Esophagus squamous epithelium (tissue), 5 donors: ENCODE measurements around the gene VGLL1. TPM values are rescaled to one million over a fixed set of nuclear protein-coding genes. Genes with fewer than 3 reads are reported as not detected.

Experiments used
- DNase-seq: peaks from one replicate; lab custom pipeline; 2025; lab: John Stamatoyannopoulos, UW
- H3K27ac ChIP-seq, 4 donors: fragments of 200-600 bp; sonication (generic); one replicate each; pipeline ENCODE4 v1.5.1; 2016 to 2019; ENCODE audit warnings: mild to moderate bottlenecking in 1 of 4
- H3K27me3 ChIP-seq, 4 donors: fragments of 200-600 bp; sonication (generic); 1 replicate in 3 of 4; 2 replicates in 1 of 4; pipeline versions ENCODE4 v1.5.1 to v1.6.0; 2017 to 2021; ENCODE audit warnings: antibody characterized with exemption in 1 of 4
- H3K36me3 ChIP-seq, 3 donors: fragments of 200-600 bp; sonication (generic); one replicate each; pipeline ENCODE4 v1.5.1; 2016 to 2019
- H3K4me1 ChIP-seq, 3 donors: fragments of 200-600 bp; sonication (generic); one replicate each; pipeline ENCODE4 v1.5.1; 2017 to 2019
- H3K4me3 ChIP-seq, 4 donors: fragments of 200-600 bp; sonication (generic); 1 replicate in 3 of 4; 2 replicates in 1 of 4; pipeline ENCODE4 v1.5.1; 2016 to 2019; ENCODE audit warnings: mild to moderate bottlenecking in 2 of 4, moderate library complexity in 1 of 4
- H3K9me3 ChIP-seq, 3 donors: fragments of 200-600 bp; sonication (generic); one replicate each; pipeline ENCODE4 v1.5.1; 2016 to 2019
- CTCF ChIP-seq, 6 experiments: fragments of 450-650 bp in 4 of 6; fragments of 200-600 bp in 2 of 6; sonication (generic) in 2 of 6; IDR thresholded peaks; one replicate each; pipeline ENCODE4 v1.5.1; 2016 to 2019; ENCODE audit warnings: antibody characterized with exemption in 6 of 6, mild to moderate bottlenecking in 4 of 6, moderate library complexity in 4 of 6
- POLR2A ChIP-seq, 4 donors: fragments of 450-650 bp; IDR thresholded peaks; one replicate each; pipeline ENCODE4 v1.6.1; 2017; ENCODE audit warnings: antibody characterized with exemption in 4 of 4, mild to moderate bottlenecking in 4 of 4, moderate library complexity in 3 of 4
- WGBS, 2 donors: methylation state at CpG; one replicate each; pipeline ENCODE4 v1.1.5; 2018; 5-methylcytosine and 5-hydroxymethylcytosine counted together
- intact Hi-C: fragments of 100-400 bp; cut with DNase I; formaldehyde crosslinking; loops from one replicate; pipeline ENCODE4 v1.15.0; 2022
- small RNA-seq, 4 donors: library from RNA; depleted of rRNA; stranded (forward); fragments of <200 nt; gene quantifications; one replicate each; pipeline ENCODE3, GENCODE V24; 2016
- total RNA-seq, 4 donors: library from RNA; depleted of rRNA; stranded (reverse); fragments of >200 nt; gene quantifications; one replicate each; pipeline ENCODE4 v1.1.0, GENCODE V29; 2016
- donor health status: DM: yes; HTN: yes; CAD: no.

Gene VGLL1
- total RNA-seq, 4 donors from 2014 or later, result 0.48 to 1.2 (median 0.76) TPM; not detected in 1

- H3K4me3 ChIP-seq, result no peak overlapping the region
- no peaks in the 10 kb centered on the region for H3K36me3 ChIP-seq
- intact Hi-C loops, result no loop called here
- TF ChIP-seq POLR2A (IDR thresholded peaks at IDR 0.05), result no peak
- TF ChIP-seq CTCF (IDR thresholded peaks at IDR 0.05), result no peak
- H3K4me1 ChIP-seq, result no peaks in the 10 kb centered on the region
- H3K27ac ChIP-seq, result no peak overlapping the region
- H3K9me3 ChIP-seq, result no peaks in the 10 kb centered on the region
- DNase-seq, result no peak
- peaks cover 0 to 3% (median 0%) of the 10 kb centered on the region in 4 donors for H3K27me3 ChIP-seq
- 79 to 90% methylated on average over 1 to 2 of the region's 2 CpGs for WGBS, 2 donors
Measured at GRCh38 chrX:136597356-136597755, 65.3 kb downstream of the VGLL1 start.

DNA sequence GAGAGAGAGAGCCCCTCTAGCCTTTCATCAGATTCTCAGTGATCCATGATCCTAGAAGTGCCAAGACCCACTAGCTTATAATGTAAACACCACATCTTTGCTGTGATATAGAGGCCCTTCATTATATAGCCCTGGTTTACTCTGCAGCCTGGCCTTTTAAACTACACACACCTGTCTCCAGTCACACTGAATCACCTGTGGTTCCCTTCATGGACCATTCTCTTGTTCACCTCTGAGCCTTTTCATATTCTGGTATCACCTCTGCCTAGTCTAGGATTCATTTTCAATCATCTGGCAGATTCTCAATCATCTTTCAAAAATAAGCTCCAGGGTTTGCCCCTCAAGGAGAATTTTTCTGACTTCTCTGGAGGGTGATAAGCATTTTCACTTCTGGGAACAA, 65.9 kb downstream of the VGLL1 start:
- Histone ChIP-seq H3K4me1 (no peaks in the 10 kb centered on the region), H3K9me3 (no peaks in the 10 kb centered on the region), H3K27me3 (peaks cover 0 to 3% (median 0%) of the 10 kb centered on the region in 4 donors), H3K36me3 (no peaks in the 10 kb centered on the region), H3K4me3 (no peak overlapping the region), H3K27ac (no peak overlapping the region)
- intact Hi-C loops, result no loop called here
- TF ChIP-seq CTCF (IDR thresholded peaks at IDR 0.05) (no peak), POLR2A (IDR thresholded peaks at IDR 0.05) (no peak)
- no peak for DNase-seq

DNA sequence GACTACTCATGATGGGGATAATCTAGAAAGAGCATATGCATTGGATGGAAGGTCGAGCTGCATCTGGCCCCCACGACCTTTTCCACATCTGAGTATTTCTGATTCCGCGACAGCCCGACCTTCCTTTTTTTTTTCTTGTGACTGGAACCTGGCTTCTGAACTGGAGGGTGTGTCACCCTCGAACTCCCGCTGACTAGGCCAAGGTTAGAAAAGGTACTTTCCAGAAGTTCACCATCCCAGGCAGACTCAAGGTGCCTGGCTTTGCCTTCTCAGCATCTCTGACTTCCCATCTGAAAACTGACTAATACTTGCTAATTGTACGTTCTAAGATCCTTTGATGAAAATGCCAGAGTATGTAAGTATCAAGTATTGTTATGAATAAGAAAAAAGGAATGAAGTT, 66.6 kb downstream of the VGLL1 start:
- TF ChIP-seq CTCF (IDR thresholded peaks at IDR 0.05), result no peak
- no peak for TF ChIP-seq POLR2A (IDR thresholded peaks at IDR 0.05)
- 41 to 49% methylated on average over 8 of the region's 8 CpGs for WGBS, 2 donors
- H3K36me3 ChIP-seq, result no peaks in the 10 kb centered on the region
- no peak overlapping the region for H3K27ac ChIP-seq
- intact Hi-C loops, result no loop called here
- no peak for DNase-seq
- peaks cover 0 to 3% (median 0%) of the 10 kb centered on the region in 4 donors for H3K27me3 ChIP-seq
- no peaks in the 10 kb centered on the region for H3K4me1 ChIP-seq
- H3K4me3 ChIP-seq, result no peak overlapping the region
- H3K9me3 ChIP-seq, result no peaks in the 10 kb centered on the region

- H3K27ac ChIP-seq, result no peak overlapping the region
- no peaks in the 10 kb centered on the region for H3K4me1 ChIP-seq
- H3K9me3 ChIP-seq, result no peaks in the 10 kb centered on the region
- WGBS, 2 donors, result 38 to 83% methylated on average over 1 of the region's 1 CpG
- no peak for DNase-seq
- TF ChIP-seq CTCF (IDR thresholded peaks at IDR 0.05) (no peak), POLR2A (IDR thresholded peaks at IDR 0.05) (no peak)
- intact Hi-C loops, result no loop called here
- peaks cover 0 to 3% (median 0%) of the 10 kb centered on the region in 4 donors for H3K27me3 ChIP-seq
- no peak overlapping the region for H3K4me3 ChIP-seq
- H3K36me3 ChIP-seq, result no peaks in the 10 kb centered on the region
Measured at GRCh38 chrX:136600059-136600458, 68.0 kb downstream of the VGLL1 start.

Small RNA genes lying within 50 kb of the gene (small RNA-seq; reads per million reads assigned to genes)
- 0 reads per million in 4 donors for gene MIR934
- gene RF00019, result 0 reads per million in 4 donors
- 0 reads per million in 4 donors for gene RNU6-320P

Other genes with a start within 250 kb of the VGLL1 start
- under 1 TPM in 1 of 4 donors, not detected in 3; 0.19 TPM for gene ADGRG4, start 231.3 kb upstream of the VGLL1 start, total RNA-seq
- not detected for gene BRS3, start 44.3 kb upstream of the VGLL1 start, total RNA-seq
- gene HTATSF1, start 34.6 kb upstream of the VGLL1 start, total RNA-seq, result 10 to 100 TPM; 23.5 to 46.9 (median 41.9) TPM
- gene CD40LG, start 115.9 kb downstream of the VGLL1 start, total RNA-seq, result under 1 TPM in 3 of 4 donors, not detected in 1; 0.13 to 0.67 (median 0.38) TPM
- 10 to 100 TPM in 1 of 4 donors, 1 to 10 TPM in 2, under 1 TPM in 1; 0.61 to 10.5 (median 2.9) TPM for gene ARHGEF6, start 248.7 kb downstream of the VGLL1 start, total RNA-seq